Psoas muscle (tissue), 8 donors: ENCODE data around the gene LCE2A. TPM values are rescaled to one million over a fixed set of nuclear protein-coding genes. Genes with fewer than 3 reads are reported as not detected.

ENCODE experiments used
- ATAC-seq, 4 donors: fragments of 200-7000 bp; cut with Tn5 transposase; one replicate each; pipeline ENCODE4 v1.9.1; 2020; ENCODE audit warnings: moderate library complexity in 3 of 4, mild to moderate bottlenecking in 2 of 4
- DNase-seq, 2 donors: peaks; one replicate each; pipeline ENCODE4 v3.0.0-alpha.2; 2020
- H3K27ac ChIP-seq: fragments of 200-600 bp; one replicate; pipeline ENCODE4 v1.8.0; 2022
- H3K27me3 ChIP-seq, 3 donors: fragments of 200-600 bp in 1 of 3; one replicate each; pipeline versions ENCODE4 v1.6.1 to v1.8.0; 2013 to 2022; ENCODE audit warnings: low read length in 2 of 3, mild to moderate bottlenecking in 2 of 3, moderate library complexity in 1 of 3; ENCODE audit not compliant: insufficient read depth in 3 of 3
- H3K36me3 ChIP-seq, 2 donors: fragments of 200-600 bp in 1 of 2; one replicate each; pipeline versions ENCODE4 v1.6.1 to v1.8.0; 2013 to 2022; ENCODE audit warnings: low read depth in 1 of 2, mild to moderate bottlenecking in 1 of 2, moderate library complexity in 1 of 2; ENCODE audit not compliant: insufficient read depth in 1 of 2
- H3K4me1 ChIP-seq: fragments of 200-600 bp; one replicate; pipeline ENCODE4 v1.8.0; 2022
- H3K4me3 ChIP-seq: fragments of 200-600 bp; one replicate; pipeline ENCODE4 v1.8.0; 2022; ENCODE audit warnings: mild to moderate bottlenecking
- H3K9me3 ChIP-seq: fragments of 200-600 bp; one replicate; pipeline ENCODE4 v1.8.0; 2022
- CTCF ChIP-seq: fragments of 200-600 bp; IDR thresholded peaks from one replicate; pipeline ENCODE4 v1.8.0; 2022; ENCODE audit warnings: antibody characterized with exemption
- WGBS, 3 donors: extraction: QIAGEN DNeasy Blood & Tissue Kit; methylation state at CpG; one replicate each; pipeline versions ENCODE4 v1.1.6 to v1.1.7; 2013; 5-methylcytosine and 5-hydroxymethylcytosine counted together
- intact Hi-C, 2 donors: fragments of 100-400 bp; cut with DNase I; formaldehyde crosslinking; loops; one replicate each; pipeline versions ENCODE4 v1.11.0 to v1.14.2; 2022
- polyA plus RNA-seq, 3 donors: library from polyadenylated mRNA; stranded (reverse); fragments of 200-250 nt; gene quantifications; one replicate each; pipeline ENCODE4 v1.2.3, GENCODE V29; 2013
- total RNA-seq, 4 donors: library from RNA; stranded (reverse); fragmentation: NEBNext Ultra II Directional in 2 of 4; extraction: Animal tissue kit (Norgen Biotek cat#: 25700) in 2 of 4; gene quantifications; one replicate each; pipeline versions ENCODE4 v1.2.1 to v1.2.4, GENCODE V29; 2021 to 2023
- donor health status: healthy with polysubstance abuse.
- donor health status: DM: no; HTN: no; CAD: no; lungs with moderate emphysema.
- donor health status: Bipolar disorder and iron deficiency.
- donor health status: healthy.
- donor health status: DM: yes; HTN: yes; CAD: no.
- donor health status: DM: no; HTN: no; CAD: no.
- donor health status: DM: no; HTN: no; CAD: no.
- donor health status: DM: yes; HTN: yes; CAD: no.

LCE2A gene
- total and polyA plus RNA-seq, 7 donors = not detected

- no peak within 1 kb of the TSS for H3K4me3 ChIP-seq
- intact Hi-C loops = no loop called here
- WGBS, 3 donors = 71 to 83% (median 77%) methylated on average over 2 of the region's 2 CpGs
- no peak for DNase-seq
- ATAC-seq = no peak
- no peaks in the 10 kb centered on the region for H3K9me3 ChIP-seq
- no peaks in the 10 kb centered on the region for H3K4me1 ChIP-seq
- H3K27me3 ChIP-seq = peaks cover 0 to 3% (median 0%) of the 10 kb centered on the region in 3 donors
- no peak for TF ChIP-seq CTCF
- H3K27ac ChIP-seq = no peak within 1 kb of the TSS
- no peaks in the 10 kb centered on the region for H3K36me3 ChIP-seq
Measured at GRCh38 chr1:152707860-152708259, 9.7 kb downstream of the LCE2A start, which contains the start of gene LCE4A. LCE4A (plus strand) TSS chr1:152708160; CDS start chr1:152709076, 916 bp downstream.

GRCh38 chr1:152718238-152718637 lies 20.1 kb downstream of the LCE2A start:
- no peak overlapping the region for H3K27ac ChIP-seq
- no peak for ATAC-seq
- no peak for TF ChIP-seq CTCF
- H3K9me3 ChIP-seq = peaks cover 9% of the 10 kb centered on the region
- no peak for DNase-seq
- no peak overlapping the region for H3K4me3 ChIP-seq
- H3K36me3 ChIP-seq = no peaks in the 10 kb centered on the region
- no peaks in the 10 kb centered on the region for H3K4me1 ChIP-seq
- no peaks in the 10 kb centered on the region for H3K27me3 ChIP-seq
- intact Hi-C loops = no loop called here

GRCh38 chr1:152725261-152725660 lies 27.1 kb downstream of the LCE2A start:
- DNase-seq (no peak), ATAC-seq (no peak)
- Histone ChIP-seq H3K27me3 (no peaks in the 10 kb centered on the region), H3K4me1 (no peaks in the 10 kb centered on the region), H3K36me3 (no peaks in the 10 kb centered on the region), H3K27ac (no peak overlapping the region), H3K9me3 (no peaks in the 10 kb centered on the region), H3K4me3 (no peak overlapping the region)
- no peak for TF ChIP-seq CTCF
- intact Hi-C loops = no loop called here

- TF ChIP-seq CTCF = no peak
- ATAC-seq (no peak), DNase-seq (no peak)
- Histone ChIP-seq H3K4me1 (no peaks in the 10 kb centered on the region), H3K27me3 (no peaks in the 10 kb centered on the region), H3K4me3 (no peak overlapping the region), H3K36me3 (no peaks in the 10 kb centered on the region), H3K27ac (no peak overlapping the region), H3K9me3 (no peaks in the 10 kb centered on the region)
- intact Hi-C loops = no loop called here
- 81 to 93% (median 82%) methylated on average over 1 of the region's 1 CpG for WGBS, 3 donors
Measured at GRCh38 chr1:152728986-152729385, 30.8 kb downstream of the LCE2A start.

GRCh38 chr1:152735648-152736047 lies 37.5 kb downstream of the LCE2A start:
- Histone ChIP-seq H3K27me3 (no peaks in the 10 kb centered on the region), H3K4me1 (no peaks in the 10 kb centered on the region), H3K9me3 (no peaks in the 10 kb centered on the region), H3K27ac (no peak overlapping the region), H3K4me3 (no peak overlapping the region), H3K36me3 (no peaks in the 10 kb centered on the region)
- DNase-seq = no peak
- no peak for ATAC-seq
- intact Hi-C loops = no loop called here
- 6 to 17% (median 15%) methylated on average over 1 of the region's 1 CpG for WGBS, 3 donors
- no peak for TF ChIP-seq CTCF
